SKM-1 (cell line): Measurements from ENCODE around the gene CYTH2.
A peak's percentile ranks its signal among the peaks of the same experiment; 100 is the strongest.

ENCODE experiments used
- DNase-seq: peaks from one replicate; lab custom pipeline; 2025; ENCODE audit not compliant: unreplicated experiment; lab: John Stamatoyannopoulos, UW

CYTH2 gene

GRCh38 chr19:48469289-48469881, at the start of gene CYTH2:
Gene CYTH2 (plus strand): TSS chr19:48469369. CDS start chr19:48469508, 139 bp downstream.
- no peak for DNase-seq

- no peak for DNase-seq
These were observed 47.6 kb upstream of the CYTH2 start for GRCh38 chr19:48421548-48421947.

- peak; percentile 12 for DNase-seq
These were observed 44.4 kb upstream of the CYTH2 start for GRCh38 chr19:48424694-48425219.

- DNase-seq = no peak
These were observed 40.5 kb upstream of the CYTH2 start for GRCh38 chr19:48428670-48429069.

- DNase-seq = no peak
These were observed 35.8 kb upstream of the CYTH2 start for GRCh38 chr19:48433337-48433736.

- DNase-seq = no peak
These were observed 32.6 kb upstream of the CYTH2 start for GRCh38 chr19:48436586-48436985.

GRCh38 chr19:48441360-48442050, 27.7 kb upstream of the CYTH2 start:
- DNase-seq = no peak

GRCh38 chr19:48442116-48443035, 26.8 kb upstream of the CYTH2 start:
- no peak for DNase-seq

GRCh38 chr19:48443256-48443655, 25.9 kb upstream of the CYTH2 start:
- no peak for DNase-seq

- no peak for DNase-seq
These were observed 25.4 kb upstream of the CYTH2 start for GRCh38 chr19:48443731-48444128.

- DNase-seq = no peak
These were observed 24.8 kb upstream of the CYTH2 start for GRCh38 chr19:48444129-48444935.

- no peak for DNase-seq
These were observed 24.3 kb upstream of the CYTH2 start for GRCh38 chr19:48444936-48445200.

GRCh38 chr19:48445256-48445605, 23.9 kb upstream of the CYTH2 start:
- peak; percentile 28 for DNase-seq

- peak; percentile 75 for DNase-seq
These were observed 23.3 kb upstream of the CYTH2 start, which contains the start of gene GRWD1 for GRCh38 chr19:48445606-48446481. Gene GRWD1 (plus strand): TSS chr19:48445983. CDS start chr19:48446006, 23 bp downstream.

GRCh38 chr19:48446579-48446978, 22.6 kb upstream of the CYTH2 start:
- DNase-seq = no peak

GRCh38 chr19:48448563-48448962, 20.6 kb upstream of the CYTH2 start:
- DNase-seq = no peak

GRCh38 chr19:48450441-48450840, 18.7 kb upstream of the CYTH2 start:
- DNase-seq = no peak

GRCh38 chr19:48450863-48451262, 18.3 kb upstream of the CYTH2 start:
- no peak for DNase-seq

- DNase-seq = no peak
These were observed 17.5 kb upstream of the CYTH2 start for GRCh38 chr19:48451624-48452023.
